Measurements from ENCODE around the gene MAOB.

MAOB gene

DNA sequence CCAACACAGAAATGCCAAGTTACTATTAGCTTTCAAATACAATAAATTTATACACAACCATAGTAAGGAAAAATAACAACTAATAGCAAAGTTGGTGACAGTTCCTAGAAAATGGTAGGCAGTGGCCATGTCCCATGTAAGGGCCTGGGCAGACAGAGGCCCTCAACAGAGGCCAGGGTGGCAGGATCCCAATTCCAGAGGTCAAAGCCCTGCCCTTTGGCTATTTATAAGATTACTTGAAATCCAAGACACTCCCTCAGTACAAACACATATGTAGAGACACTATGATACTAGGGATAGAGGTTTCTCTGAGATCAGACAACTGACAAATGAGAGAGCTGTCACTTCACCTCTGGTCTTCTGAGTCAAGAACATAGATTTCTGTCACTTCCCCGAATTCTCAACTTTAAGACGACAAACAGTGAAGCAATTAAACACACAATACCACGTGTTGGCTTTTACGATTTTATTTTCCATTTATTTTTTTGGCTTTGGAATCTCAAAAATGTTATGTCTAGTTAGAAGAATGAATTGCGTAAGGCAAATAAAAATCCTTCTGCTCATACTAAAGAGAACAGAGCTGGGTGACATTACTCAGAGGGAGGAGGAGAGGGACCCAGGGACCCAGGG lies 16.3 kb upstream of the MAOB start:
- Mint-ChIP-seq H3K36me3 (ENCODE audit: low read depth) (no peaks in the 10 kb centered on the region), H3K9me3 (peaks cover 12% of the 10 kb centered on the region), H3K27ac (no peak overlapping the region), H3K4me1 (no peaks in the 10 kb centered on the region), H3K27me3 (ENCODE audit: low read depth, poor library complexity) (no peaks in the 10 kb centered on the region), H3K4me3 (no peak overlapping the region)
- TF ChIP-seq, protein P1, sequence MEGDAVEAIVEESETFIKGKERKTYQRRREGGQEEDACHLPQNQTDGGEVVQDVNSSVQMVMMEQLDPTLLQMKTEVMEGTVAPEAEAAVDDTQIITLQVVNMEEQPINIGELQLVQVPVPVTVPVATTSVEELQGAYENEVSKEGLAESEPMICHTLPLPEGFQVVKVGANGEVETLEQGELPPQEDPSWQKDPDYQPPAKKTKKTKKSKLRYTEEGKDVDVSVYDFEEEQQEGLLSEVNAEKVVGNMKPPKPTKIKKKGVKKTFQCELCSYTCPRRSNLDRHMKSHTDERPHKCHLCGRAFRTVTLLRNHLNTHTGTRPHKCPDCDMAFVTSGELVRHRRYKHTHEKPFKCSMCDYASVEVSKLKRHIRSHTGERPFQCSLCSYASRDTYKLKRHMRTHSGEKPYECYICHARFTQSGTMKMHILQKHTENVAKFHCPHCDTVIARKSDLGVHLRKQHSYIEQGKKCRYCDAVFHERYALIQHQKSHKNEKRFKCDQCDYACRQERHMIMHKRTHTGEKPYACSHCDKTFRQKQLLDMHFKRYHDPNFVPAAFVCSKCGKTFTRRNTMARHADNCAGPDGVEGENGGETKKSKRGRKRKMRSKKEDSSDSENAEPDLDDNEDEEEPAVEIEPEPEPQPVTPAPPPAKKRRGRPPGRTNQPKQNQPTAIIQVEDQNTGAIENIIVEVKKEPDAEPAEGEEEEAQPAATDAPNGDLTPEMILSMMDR (IDR thresholded peaks at IDR 0.05), result no peak
- no peak for DNase-seq

DNA sequence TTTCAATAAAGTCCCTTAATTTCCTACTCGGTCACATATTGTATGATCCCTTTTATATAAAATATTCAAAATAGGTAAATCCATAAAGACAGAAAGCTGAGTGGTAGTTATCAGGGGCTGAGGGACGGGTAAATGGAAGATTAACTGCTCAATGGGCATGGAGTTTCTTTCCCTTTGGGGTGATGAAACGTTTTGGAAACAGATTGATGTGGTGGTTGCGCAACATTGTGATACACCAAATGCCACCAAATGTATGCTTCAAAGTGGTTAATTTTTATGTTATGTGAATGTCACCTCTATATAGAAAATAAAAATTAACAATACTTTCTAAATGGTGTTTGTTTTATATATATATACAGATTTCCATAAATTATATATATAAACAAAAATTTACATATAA lies 15.0 kb upstream of the MAOB start:
- Mint-ChIP-seq H3K4me3 (no peak overlapping the region), H3K4me1 (no peaks in the 10 kb centered on the region), H3K27ac (no peak overlapping the region), H3K9me3 (peaks cover 12% of the 10 kb centered on the region), H3K36me3 (ENCODE audit: low read depth) (no peaks in the 10 kb centered on the region), H3K27me3 (ENCODE audit: low read depth, poor library complexity) (no peaks in the 10 kb centered on the region)
- no peak for DNase-seq
- TF ChIP-seq, protein P1 (IDR thresholded peaks at IDR 0.05), result no peak

DNA sequence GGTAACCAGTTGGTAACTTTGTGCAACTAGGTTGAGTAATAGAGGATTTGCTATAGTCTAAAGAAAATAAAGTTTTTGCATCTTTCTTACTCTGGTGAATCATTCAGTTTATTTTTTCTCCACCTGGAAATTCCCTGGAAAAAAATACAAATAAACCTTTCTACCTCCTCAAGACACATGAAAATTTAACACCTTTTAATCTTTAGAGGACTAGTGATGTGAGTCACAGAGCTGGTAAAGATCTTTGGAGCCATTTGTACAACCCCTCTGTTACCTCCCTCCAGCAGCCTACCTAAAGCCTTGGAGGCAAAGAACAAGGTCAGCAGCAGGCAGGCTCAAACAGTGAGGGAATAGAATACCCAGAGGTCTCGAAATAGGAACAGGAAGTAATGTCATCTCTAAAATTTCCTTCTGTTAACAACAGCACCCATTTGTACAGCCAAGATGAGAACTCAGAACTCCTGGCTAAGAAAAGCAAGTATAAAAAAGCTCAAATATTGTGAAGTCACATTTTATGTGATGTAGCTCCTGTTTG lies 10.2 kb upstream of the MAOB start:
- Mint-ChIP-seq H3K27me3 (ENCODE audit: low read depth, poor library complexity) (no peaks in the 10 kb centered on the region), H3K27ac (no peak overlapping the region), H3K4me3 (no peak overlapping the region), H3K9me3 (peaks cover 42% of the 10 kb centered on the region), H3K4me1 (no peaks in the 10 kb centered on the region), H3K36me3 (ENCODE audit: low read depth) (no peaks in the 10 kb centered on the region)
- no peak for DNase-seq
- TF ChIP-seq, protein P1 (IDR thresholded peaks at IDR 0.05), result no peak

DNA sequence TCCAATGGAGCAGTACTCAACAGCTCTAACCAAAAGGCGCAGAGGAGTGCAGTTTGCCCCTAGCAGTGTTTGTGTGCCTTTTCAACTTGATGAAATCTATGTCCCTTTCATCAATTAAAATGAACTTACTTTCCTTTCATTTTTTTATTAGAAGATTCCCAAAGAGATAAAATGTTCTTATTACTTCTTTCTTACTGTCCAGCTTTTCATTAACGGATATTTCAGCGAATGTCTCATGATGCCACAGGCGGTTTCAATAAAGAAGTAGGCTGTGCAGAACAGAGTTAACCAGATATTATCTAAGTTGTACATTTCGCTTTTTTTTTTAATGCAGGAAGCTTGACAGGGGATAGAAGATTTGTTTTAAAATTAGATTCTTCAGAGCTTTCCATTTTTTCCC lies 3.4 kb upstream of the MAOB start:
- Mint-ChIP-seq H3K4me1 (no peaks in the 10 kb centered on the region), H3K27me3 (ENCODE audit: low read depth, poor library complexity) (peaks cover 12% of the 10 kb centered on the region), H3K9me3 (peaks cover 53% of the 10 kb centered on the region), H3K27ac (no peak overlapping the region), H3K4me3 (no peak overlapping the region), H3K36me3 (ENCODE audit: low read depth) (no peaks in the 10 kb centered on the region)
- DNase-seq, result no peak
- TF ChIP-seq, protein P1 (IDR thresholded peaks at IDR 0.05), result no peak

DNA sequence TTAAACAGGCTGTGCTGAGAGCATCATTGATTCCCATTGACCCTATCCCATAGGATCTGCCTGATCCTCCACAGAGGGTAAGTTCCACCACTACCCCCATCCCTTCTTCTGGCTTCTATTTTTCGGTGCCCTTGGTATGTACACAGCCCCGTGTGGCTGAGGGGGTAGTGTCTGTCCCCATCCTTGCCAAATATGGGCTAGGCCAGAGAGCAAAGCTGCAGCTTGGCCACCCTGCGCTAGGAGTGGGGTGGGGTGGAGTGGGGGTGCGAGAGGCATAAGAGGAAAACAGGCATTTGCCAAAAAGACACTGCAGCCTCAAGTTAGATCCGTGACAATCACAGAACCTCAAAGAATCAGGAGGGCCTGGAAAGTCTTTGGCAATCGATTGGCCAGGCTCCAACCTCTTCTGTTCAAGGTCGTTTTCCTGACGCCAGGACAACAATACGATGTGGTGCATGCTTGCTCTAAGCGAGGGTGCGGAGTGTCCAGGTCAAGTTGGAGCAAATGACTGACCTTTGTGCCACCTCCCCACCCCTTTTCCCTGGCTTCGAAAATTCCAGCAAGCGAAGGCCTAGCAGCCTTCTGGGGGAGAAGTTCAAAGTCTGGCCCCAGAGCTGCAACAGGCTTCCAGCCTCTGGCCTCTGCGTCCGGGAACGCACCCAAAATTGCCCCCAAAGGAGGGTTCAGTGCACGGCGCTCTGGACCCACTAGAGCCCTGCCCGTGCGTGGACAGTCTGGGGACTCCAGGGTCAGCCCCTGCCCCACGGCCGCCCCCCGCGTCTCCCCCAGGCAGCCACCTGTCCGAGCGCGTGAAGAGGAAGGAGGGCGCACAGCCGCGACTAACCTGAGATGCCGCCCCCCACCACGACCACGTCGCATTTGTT lies 598 bp downstream of the MAOB start:
- TF ChIP-seq, protein P1 (IDR thresholded peaks at IDR 0.05), result no peak
- no peaks in the 10 kb centered on the region for H3K4me1 Mint-ChIP-seq
- no peak overlapping the region for H3K27ac Mint-ChIP-seq
- no peaks in the 10 kb centered on the region for H3K36me3 Mint-ChIP-seq (ENCODE audit: low read depth)
- H3K4me3 Mint-ChIP-seq, result peak overlapping the region; percentile 58
- peaks cover 16% of the 10 kb centered on the region for H3K27me3 Mint-ChIP-seq (ENCODE audit: low read depth, poor library complexity)
- DNase-seq, result no peak
- H3K9me3 Mint-ChIP-seq, result peaks cover 44% of the 10 kb centered on the region

Measured in nephron progenitor cell (in vitro differentiated cells).